Retina (tissue), 1 donor: ENCODE results near the gene GMDS.

Experiments
- DNase-seq: peaks from one replicate; pipeline ENCODE4 v3.0.0-alpha.2; 2016

GMDS gene

DNA sequence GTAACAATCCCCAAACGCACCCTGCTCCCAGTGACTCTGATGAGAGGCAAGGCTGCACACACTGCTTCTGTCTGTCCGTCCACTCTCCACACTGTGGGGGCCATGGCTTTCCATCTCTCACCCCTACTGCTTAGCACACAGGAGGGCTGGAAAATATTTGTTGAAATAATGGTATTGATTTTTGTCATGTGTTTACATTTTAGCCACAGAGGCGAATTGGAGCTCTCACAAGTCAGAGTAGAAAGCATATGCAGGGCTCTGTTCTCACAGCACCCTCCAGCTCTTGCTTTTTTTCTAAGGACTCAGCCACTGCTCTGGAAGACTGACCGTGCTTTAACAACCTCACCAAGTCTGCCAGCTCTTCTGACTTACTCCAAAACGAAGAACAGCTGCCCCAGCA, 273.8 kb downstream of the GMDS start:
- DNase-seq: peak; percentile 51

DNA sequence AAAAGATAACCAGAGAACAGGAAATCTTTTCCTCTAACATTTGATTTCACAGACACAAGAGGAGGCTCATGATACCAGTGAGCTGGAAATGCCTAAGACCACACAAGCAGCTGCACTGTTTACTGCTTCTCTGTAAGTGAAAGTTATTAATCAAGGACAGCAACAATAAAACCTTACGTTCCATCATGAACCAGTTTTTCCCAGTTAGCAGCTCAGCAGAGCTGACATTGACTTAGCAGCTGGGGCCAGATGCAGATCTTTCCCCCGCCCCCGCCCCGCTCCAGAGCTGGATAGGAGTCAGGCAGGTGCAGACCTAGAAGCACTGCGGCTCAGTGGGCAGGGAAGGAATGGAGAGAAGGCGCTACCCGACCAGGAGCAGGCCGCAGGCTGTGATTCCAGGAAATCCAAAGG, 275.2 kb downstream of the GMDS start:
- DNase-seq: no peak

DNA sequence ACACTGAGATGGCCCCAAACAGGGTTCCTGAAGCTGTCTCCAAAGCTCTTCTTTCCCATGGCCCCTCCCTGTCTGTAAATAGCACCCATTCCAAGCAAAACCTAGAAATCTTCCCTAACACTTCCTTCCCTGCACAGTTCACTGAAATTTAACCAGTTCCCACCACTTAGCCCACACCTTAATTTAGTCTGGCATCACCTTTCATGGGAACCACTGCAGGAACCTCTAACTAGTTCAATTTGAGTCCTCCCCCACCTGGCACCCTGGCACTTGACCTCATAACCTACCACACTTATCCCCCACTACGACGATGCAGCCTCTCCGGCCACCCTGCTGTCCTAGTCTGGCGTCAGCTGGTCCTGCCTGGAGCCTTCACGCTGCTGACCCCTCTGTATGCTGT, 278.7 kb downstream of the GMDS start:
- no peak for DNase-seq

DNA sequence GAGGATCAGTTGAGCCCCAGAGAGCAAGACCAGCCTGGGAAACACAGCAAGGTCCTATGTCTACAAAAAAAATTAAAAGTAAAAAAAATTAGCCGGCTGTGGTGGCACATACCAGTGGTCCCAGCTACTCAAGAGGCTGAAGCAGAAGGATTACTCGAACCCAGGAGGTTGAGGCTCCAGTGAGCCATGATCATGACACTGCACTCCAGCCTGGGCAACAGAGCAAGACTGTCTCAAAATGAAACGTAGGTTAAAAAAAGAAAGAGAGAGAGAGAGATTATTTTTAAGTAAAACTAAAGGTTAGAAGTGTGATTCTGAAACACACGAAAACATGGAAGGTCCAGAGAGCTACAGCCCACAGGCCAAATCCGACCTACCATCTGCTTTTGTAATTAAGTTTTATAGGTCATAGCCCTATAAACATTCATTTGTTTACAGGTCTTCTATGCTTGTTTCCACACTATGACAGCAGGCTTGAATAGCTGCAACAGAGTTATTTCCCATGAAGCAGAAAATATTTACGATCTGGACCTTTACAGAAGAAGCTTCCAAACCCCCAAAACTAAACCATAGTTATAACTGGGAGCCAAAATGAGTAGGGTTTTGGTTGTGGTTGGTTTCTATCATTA, 279.7 kb downstream of the GMDS start:
- DNase-seq: no peak

DNA sequence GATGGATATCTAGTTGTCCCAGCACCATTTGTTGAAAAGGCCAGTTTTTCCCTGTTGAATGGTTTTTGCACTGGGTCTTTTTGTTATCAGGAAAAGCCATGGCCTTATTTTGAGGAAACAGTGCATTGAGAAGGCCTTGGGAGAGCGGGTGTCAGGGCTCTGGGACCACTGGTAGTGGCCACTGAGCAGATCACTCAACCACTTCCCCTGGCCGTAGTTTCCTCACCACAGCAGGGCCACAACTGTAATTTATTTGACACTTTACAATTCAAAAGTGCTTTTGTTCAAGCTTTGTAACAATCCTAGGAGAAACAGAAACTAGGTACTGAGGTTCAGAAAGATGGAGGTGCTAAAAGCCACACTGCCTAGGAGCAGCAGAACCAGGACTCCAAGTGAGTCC, 281.8 kb downstream of the GMDS start:
- DNase-seq: no peak

DNA sequence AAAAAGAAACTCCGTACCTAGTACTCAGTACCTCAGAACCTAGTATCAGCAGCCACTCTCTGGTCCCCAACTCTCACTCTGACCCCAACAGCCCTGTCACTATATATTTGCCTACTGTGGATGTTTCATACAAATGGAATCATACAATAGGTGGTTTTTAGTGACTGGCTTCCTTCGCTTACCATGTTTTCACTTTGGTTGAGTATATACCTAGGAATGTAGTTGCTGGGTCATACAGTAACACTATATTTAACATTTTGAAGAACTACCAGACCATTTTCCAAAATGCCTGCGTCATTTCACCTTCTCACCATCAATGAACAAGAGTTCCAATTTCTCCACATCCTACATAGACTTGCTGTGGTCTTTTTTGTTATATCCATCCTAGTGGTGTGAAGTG, 283.2 kb downstream of the GMDS start:
- no peak for DNase-seq

DNA sequence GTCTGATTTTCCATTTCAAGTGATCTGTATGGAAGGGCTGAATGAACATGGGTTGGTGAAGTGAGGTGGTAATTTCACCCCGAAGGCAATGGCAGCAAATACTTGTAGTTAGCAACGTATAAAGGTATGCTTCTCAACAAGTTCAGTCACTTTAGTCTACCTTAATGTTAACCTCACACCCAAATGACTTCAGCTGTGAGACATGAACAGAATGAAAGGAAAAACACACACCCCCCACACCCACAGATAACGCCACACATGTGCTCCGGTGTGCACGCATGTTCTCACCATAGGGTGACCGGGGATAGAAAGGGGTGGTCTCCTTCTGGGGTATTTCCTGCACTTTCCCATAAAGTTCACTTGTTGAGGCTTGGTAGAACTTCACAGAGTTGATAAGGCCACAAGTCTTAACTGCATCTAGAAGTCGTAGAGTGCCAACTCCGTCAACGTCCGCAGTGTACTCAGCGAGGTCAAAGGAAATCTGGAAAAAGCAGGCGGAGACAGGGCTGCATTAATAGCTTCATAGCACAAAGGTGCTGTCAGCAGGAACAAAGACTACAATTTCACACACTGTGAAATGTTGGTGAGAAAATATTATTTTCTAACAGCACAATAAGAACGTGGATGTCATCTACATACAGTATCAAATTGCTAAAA, 284.8 kb downstream of the GMDS start:
- no peak for DNase-seq

DNA sequence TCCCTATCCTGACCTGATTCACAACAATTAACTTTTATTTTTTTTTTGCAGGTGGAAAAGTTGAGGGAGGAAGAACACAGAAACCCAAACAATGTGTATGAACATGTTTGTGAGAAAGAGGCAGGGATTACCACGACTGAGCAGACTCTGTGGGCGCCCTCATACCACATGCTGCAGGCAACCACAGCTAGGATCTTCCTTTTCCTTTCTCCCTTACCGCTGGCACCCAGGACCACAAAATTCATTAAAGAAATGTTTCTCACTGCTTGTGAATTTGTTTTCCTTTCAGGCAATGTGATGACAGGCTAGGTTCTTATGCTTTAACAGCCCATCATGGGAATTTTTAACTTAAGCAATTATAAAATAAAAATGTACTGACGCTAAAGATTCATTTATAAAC, 287.1 kb downstream of the GMDS start:
- no peak for DNase-seq

DNA sequence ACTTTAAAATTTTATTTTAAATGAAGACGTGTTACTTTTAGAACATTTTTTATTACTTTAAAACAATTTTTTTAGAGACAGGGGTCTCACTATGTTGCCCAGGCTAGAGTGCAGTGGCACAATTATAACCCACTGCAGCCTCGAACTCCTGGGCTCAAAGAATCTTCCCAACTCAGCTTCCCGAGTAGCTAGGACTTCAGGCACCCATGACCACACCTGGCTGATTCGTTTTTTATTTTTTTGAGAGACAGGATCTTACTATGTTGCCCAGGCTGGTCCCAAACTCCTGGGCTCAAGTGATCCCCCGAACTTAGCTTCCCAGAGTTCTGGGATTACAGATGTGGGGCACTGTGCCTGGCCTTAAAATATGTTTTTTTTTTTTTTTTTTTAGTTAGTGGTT, 287.7 kb downstream of the GMDS start:
- no peak for DNase-seq

DNA sequence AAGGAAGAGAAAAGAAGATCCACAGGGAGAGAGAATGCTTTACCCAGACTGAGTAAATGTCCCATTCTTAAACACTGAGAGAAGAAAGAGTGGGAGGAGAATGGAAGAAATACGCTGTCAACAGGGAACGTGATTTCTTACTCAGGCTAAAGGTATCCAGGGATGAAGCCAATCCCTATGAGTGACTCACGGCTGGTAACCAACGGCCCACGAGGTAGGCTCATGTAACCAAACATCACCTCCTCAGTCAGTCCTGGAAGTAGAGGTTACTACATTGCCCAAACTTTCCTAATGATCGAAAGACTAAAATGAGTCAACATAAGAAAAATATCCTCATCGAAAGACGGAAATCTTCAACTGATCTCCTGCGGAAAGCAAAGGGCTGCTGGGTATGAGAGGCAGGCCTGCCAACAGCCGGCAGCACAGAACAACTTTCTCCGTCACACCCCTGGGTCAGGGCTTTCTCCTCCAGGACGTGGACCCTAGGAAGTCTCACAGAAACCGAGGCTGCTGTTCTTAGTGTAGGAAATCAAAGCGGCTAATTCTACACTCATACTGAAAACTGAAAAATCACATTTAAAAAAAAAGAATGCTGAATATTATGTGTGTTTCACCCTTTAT, 292.6 kb downstream of the GMDS start:
- DNase-seq: no peak

DNA sequence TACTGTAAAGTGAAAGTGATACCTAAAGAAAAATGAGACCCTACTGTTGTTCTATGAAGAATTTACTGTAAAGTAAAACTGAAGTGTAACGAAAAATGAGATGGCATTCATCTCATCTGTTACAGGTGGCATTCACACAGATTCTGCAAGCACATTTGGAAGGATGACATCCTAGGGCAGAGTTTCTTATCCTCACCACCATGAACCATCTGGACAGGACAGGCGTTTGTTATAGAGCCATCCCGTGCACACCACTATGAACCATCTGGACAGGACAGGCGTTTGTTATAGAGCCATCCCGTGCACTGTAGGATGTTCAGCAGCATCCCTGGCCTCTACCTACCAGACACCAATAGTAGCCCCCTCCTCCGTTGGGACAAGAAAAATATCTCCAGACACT, 294.8 kb downstream of the GMDS start:
- no peak for DNase-seq

DNA sequence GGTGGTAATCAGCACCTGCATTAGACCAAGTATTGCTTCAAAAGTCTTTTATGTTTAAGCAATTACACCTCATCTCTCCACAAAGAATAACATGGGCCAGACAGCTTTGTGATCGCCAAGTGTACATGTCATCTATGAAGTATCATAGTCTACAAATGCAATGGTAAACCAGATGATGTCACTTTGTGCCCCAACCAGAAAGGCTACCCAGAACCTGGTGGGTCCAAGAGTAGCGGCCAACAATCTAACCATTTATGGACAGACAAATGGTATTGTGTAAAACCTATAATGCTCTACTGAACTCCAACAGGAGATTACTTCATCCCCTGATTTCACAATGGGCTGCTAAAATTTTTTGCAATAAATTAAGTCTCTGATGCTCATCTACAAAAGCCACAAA, 295.9 kb downstream of the GMDS start:
- no peak for DNase-seq

DNA sequence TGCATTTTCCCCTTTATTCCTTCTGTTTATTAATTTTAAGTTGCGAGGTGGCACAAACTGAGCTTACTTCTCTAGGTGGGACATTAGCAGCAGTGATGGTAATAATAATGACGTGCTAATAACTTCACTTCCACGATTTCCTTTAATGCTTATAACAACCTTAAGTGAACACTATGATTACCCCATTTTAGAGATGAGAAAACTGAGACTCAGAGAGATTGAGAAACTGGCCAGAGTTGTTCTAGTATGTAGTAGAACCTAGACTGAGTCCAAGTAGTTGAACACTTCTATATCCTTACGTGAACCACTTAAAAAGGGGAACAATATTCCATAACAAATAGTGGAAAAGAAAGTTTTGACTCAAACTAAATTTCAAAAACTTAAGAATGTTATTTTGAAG, 297.5 kb downstream of the GMDS start:
- DNase-seq: no peak

DNA sequence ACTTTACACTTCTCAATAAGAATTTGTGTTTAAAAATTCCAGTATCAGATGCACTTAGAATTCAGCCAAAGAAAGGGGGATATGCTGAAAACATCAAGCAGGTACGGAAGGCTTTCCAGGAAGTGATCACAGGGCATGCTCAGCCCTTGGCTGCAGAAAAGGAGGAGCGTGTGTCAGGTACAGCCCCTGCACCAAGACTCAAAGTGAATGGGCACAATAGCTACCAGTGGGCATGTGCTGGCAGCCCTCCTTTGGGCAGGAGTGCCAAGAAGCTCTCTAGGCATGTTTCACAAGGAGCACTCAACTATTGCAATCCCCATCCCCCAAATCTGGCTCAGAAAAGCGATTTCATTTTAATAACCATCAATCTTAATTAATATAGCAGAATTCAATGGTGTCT, 298.8 kb downstream of the GMDS start:
- no peak for DNase-seq

DNA sequence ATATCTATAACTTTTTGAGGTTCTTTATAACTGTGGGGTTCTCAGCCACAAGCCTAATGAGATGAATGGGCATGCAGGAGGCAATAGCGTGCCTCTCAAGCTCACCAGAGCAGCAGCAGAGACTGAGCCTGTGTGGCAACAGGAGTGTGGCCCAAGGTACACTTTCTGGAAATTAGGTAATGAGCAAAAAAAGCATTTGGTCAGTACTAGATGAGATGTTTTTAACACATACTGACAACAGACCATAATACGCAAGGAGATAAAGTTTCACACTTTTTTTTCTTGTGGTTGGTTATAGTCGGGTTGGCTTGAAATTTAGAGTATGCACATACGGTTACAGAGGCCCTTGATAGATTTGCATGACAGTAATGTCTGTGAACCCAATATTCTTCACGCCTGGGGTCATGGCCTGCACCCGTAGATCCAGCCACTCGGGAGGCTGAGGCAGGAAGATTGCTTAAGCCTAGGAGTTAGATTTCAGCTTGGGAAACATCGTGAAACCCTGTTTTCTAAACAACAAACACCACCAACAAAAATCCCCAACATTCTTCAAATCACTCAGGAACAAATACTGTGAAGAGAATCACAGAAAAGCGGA, 300.1 kb downstream of the GMDS start:
- DNase-seq: no peak

DNA sequence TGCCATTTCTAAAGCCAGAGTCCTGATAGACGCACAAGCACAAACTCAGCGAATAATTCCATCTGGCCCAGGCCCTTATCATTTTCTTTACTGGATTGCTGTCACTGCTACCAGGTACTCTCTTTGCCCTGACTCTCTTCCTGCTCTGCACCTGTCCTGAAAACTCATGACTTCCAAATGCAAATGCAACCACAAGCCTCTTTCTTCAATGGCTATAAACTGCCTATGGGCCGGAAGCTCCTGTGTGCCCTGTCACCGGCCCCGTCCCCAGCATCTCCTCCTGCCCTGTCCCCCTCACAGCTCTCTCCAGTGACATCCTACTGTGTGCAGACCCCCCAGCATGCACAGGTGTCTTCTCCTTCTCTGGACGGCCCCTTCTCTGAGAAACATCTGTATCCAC, 302.6 kb downstream of the GMDS start:
- no peak for DNase-seq

DNA sequence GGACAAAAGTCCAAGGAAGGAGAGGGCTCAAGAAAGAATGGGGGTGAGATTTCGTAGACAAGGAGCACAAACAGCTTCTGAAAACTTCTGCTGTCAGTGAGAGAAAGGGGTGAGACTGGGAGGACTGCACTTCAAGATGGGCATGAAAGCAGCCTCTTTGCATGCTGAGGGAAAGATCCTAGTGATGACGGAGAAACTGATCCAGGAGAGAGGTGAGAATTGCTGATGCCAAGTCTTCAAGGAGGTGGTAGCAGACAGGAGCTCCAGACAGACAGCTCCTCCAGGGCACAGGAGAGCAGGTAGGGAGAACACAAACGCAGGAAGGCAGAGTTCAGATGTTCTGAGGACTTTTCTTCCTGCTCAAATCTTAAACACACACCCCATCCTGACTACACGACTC, 303.9 kb downstream of the GMDS start:
- DNase-seq: no peak

DNA sequence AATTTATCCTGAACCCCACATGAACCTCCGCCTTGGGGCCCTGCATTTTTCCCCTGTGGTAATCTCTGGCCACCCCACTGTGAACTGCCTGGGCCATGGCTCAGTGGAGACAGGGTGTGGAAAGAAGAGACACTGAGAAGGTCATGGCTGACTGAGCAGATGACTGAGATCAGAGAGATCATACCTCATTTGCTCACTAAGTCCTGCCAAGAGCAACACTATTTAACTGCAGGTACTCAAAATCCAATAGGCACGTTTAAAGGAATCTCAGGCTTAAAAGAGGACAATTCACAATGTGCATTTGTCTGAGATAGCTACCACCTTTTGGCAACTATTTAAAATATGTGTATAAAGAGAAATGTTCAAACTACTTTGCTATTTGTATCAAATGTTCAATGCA, 305.0 kb downstream of the GMDS start:
- peak; percentile 13 for DNase-seq

DNA sequence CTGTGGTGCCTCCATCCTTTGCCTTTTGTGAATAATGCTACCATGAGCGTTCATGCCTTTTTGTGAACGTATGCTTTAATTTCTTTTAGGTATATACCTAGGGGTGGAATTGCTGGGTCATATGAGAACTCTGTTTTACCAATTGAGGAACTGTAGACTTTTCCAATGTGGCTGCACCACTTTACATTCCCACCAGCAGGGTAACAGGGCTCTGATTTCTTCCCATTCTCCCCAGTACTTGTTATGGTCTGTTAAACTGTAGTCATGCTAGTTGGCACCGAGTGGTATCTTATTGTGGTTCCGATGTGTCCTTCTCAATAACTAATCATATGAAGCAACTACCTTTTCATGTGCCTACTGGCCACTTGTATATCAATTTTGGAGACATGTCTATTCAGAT, 312.1 kb downstream of the GMDS start:
- DNase-seq: no peak

DNA sequence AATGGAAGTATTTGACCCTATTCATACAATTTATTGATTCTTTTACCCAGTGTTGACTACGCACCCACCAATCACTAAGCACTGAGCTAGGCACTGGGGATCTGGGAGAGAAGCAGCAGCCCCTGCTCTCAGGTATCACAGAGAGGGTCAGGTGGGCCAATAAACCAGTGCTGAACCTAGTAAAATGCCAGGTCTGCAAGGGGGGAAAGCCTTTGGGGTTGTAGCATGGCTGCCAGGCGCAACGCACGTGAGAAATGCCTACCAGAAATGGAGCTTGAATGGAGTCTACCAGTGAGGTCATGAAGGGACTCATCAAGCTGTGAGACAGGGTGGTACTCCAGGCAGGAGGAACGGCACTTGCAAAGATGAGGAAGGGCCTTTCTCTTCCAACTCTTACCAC, 313.6 kb downstream of the GMDS start:
- no peak for DNase-seq

DNA sequence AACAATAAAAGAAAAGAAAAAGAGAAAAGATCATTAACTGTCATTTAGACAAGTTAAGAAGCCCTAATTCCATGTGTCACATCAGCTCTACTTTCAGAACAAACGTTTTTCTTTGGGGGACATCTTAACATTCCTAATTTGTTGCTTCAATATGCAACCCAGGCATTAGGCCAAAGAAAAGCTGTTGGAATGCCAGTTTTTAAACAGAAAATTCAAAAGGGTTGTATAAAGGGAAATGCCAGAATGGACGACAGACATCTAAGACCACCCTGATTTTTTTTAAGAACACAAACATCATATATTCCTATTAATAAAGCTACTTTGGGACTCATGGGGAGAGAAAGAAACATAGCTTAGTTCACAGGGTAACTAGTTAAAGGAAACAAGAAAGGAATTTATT, 315.0 kb downstream of the GMDS start:
- DNase-seq: no peak

DNA sequence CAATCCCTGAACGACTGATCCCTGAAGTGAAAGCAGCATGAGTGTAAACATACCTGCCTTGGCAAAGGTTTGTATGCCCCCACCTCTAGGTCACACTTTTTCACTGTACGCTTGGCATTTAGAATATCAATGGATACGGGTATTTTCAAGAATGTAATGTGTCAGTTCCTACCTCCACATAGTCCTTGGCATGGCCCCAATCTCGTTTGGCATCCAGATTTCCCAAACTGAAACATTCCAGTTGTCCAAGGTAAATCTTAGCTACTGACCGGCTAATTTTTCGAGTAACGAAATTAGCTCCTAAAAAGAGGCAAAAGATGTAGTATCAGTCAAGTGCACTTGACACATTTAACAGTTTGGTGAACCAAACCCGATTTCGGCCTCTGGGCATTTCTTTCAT, 315.5 kb downstream of the GMDS start:
- DNase-seq: no peak

DNA sequence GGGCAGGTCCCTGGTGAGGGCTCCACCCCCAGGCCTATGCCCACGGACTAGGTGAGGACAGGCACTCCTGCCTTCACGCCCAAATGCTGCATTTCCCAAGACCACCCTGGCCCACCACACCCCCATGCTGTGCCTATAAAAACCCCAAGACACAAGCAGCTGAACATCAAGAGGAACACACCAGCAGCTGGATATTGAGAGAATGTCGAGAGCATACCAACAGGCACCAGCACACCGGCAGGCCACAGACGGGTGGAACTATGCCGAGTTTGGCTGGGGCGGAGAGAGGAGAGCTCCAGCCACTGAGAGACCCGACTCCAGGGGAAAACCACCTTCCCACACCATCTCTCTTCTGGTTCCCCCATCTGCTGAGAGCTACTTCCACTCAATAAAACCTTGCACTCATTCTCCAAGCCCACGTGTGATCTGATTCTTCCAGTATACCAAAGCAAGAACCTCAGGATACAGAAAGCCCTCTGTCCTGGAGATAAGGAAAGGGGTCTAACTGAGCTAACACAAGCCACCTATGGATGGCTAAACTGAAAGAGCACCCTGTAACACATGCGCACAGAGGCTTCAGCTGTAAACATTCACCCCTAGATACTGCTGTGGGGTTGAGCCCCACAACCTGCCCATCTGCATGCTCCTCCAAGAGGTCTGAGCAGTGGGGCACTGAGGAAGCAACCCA, 319.5 kb downstream of the GMDS start:
- no peak for DNase-seq

DNA sequence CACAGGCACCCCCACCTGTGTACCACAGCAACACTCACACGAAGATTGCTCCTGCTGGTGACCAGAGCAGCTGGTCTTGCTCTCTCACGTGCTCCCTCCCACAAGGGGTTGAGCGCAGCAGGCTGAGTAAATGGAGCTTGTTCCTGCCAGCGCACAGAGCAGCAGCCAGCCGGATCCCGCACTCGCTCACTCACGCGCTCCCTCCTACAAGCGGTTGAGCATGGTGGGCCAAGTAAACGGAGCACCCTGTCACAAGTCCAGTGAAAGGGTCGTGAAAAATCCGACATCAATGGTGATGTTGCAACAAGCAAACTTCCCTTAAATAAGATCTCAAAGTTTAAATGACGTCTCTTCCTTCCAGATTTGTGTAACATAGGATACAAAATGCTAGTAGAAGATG, 322.0 kb downstream of the GMDS start:
- DNase-seq: no peak
